HL-60/S4 treated with retinoic acid at 250 ng/mL for 4 days and 3 days (cell line): ENCODE measurements around the gene TTC3.

Experiments
- in situ Hi-C: fragments of 300-500 bp; cut with MboI; formaldehyde crosslinking; loops from 2 replicates; pipeline ENCODE4 v1.7.0; 2022; ENCODE audit warnings: low sequenced_read_pairs

Gene TTC3

GRCh38 chr21:37241426-37241825 lies 168.4 kb downstream of the TTC3 start:
- in situ Hi-C loops = no loop called here

GRCh38 chr21:37243961-37244360 lies 170.9 kb downstream of the TTC3 start:
- in situ Hi-C loops = no loop called here

- in situ Hi-C loops = no loop called here
These were observed 171.5 kb downstream of the TTC3 start for GRCh38 chr21:37244501-37245095.

- in situ Hi-C loops = no loop called here
These were observed 172.1 kb downstream of the TTC3 start for GRCh38 chr21:37245151-37245550.

GRCh38 chr21:37248298-37248697 lies 175.2 kb downstream of the TTC3 start:
- in situ Hi-C loops = no loop called here

- in situ Hi-C loops = no loop called here
These were observed 176.3 kb downstream of the TTC3 start for GRCh38 chr21:37249112-37249904.

GRCh38 chr21:37251294-37251634 lies 178.2 kb downstream of the TTC3 start:
- in situ Hi-C loops = no loop called here
